ENCODE data around the gene LUC7L2. TPM values are rescaled to one million over a fixed set of nuclear protein-coding genes. Genes with fewer than 3 reads are reported as not detected.
"Not testable (repeated sequence)": the region's sequence is repeated elsewhere in the genome, so short reads cannot be mapped to it uniquely, and the experiment has no call there.

LUC7L2 gene
- total RNA-seq, 5 donors from 2014 or later (not counting 1 experiment from before 2014, with no cell fraction given) = 131 to 169 (median 142) TPM

DNA sequence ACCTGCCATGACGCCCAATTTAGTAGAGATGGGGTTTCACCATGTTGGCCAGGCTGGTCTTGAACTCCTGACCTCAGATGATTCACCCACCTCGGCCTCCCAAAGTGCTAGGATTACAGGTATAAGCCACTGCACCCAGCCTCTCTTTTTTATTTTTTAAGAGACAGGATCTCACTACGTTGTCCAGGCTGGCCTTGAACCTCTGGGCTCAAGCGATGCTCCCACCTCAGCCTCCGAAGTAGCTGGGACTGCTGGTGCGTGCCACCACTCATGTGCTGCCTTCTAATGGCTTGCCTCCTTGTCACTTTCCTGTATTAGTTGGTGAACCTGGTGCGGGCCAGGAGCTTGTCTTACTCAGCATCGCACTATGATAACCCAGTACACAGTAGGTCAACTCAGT lies 96.8 kb downstream of the LUC7L2 start:
- ATAC-seq (replicated peaks in 1 of 4) (no peak), DNase-seq (no peak)
- no peak overlapping the region for H3K27ac ChIP-seq (ENCODE audit: low read length)
- no peak overlapping the region for H3K4me3 ChIP-seq (ENCODE audit: control insufficient read depth in 1 of 2, extremely low read depth in 1 of 2, low read length in 1 of 2)
- peaks cover 0 to 4% of the 10 kb centered on the region in 2 experiments for H3K27me3 ChIP-seq (replicated peaks in 1 of 2; ENCODE audit: control insufficient read depth in 2 of 2, extremely low read depth in 1 of 2, insufficient read depth in 2 of 2, low read length in 1 of 2)
- no peaks in the 10 kb centered on the region for H3K4me1 ChIP-seq (ENCODE audit: control insufficient read depth in 1 of 2, extremely low read depth in 1 of 2, insufficient read depth in 2 of 2, low read length in 2 of 2)
- H3K9me3 Mint-ChIP-seq = no peaks in the 10 kb centered on the region
- no peaks in the 10 kb centered on the region for H3K36me3 ChIP-seq (ENCODE audit: control insufficient read depth in 2 of 2, extremely low read depth in 1 of 2, insufficient read depth in 1 of 2, low read length in 1 of 2)
- POLR2A ChIA-PET = no interaction called here
- CTCF ChIA-PET = no interaction called here
- H3K9me3 ChIP-seq = no peaks in the 10 kb centered on the region
- WGBS (ENCODE audit: insufficient coverage) = 95% methylated on average over 6 of the region's 8 CpGs
- no peak overlapping the region for H3K4me3 Mint-ChIP-seq
- H3K4me1 Mint-ChIP-seq = no peaks in the 10 kb centered on the region
- no peaks in the 10 kb centered on the region for H3K36me3 Mint-ChIP-seq
- H3K27me3 Mint-ChIP-seq = no peaks in the 10 kb centered on the region
- no peak overlapping the region for H3K27ac Mint-ChIP-seq

DNA sequence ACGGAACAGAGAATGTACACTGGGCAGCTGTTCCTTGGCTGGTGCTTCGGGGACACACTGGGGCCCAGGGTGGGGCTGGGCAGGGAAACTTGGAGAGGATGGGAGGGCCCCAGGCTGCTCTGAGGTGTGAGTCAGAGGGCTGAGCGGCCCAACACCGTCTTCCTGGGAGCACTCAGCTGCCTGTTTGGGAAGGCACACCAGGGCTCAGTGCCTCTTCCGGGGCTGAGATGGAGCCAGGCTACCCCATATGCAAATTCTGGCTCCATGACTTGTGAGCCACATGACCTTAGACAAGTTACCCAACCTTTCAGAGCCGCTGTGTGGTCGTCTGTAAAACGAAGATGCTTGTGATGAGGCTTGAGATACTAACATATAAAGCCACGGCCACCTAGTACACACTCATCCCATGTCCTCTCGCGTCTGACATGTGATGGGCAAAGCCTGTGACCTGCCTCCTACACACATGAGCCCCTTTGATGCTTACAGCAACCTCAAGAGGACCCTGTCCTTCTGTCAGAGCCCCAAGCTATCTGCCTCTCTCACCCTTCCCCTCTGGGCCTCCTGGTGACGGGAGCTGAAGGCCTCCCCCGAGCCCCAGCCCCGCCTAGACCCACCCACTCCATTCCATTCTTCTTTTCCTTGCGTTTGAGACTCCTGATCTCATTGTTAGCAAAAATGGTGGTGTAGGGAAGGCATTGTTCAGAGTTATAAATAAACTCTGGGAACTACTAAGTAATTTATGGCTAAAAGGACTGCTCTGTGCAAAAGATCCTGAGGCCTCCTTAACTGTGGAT lies 97.7 kb downstream of the LUC7L2 start:
- Mint-ChIP-seq H3K27ac (no peak overlapping the region), H3K36me3 (no peaks in the 10 kb centered on the region), H3K4me1 (no peaks in the 10 kb centered on the region), H3K4me3 (no peak overlapping the region), H3K27me3 (peaks cover 1 to 2% of the 10 kb centered on the region in 2 donors), H3K9me3 (no peaks in the 10 kb centered on the region)
- Histone ChIP-seq H3K27me3 (replicated peaks in 1 of 2; ENCODE audit: control insufficient read depth in 2 of 2, extremely low read depth in 1 of 2, insufficient read depth in 2 of 2, low read length in 1 of 2) (peaks cover 0 to 6% of the 10 kb centered on the region in 2 experiments), H3K27ac (ENCODE audit: low read length) (no peak overlapping the region), H3K9me3 (no peaks in the 10 kb centered on the region), H3K4me1 (ENCODE audit: control insufficient read depth in 1 of 2, extremely low read depth in 1 of 2, insufficient read depth in 2 of 2, low read length in 2 of 2) (no peaks in the 10 kb centered on the region), H3K36me3 (ENCODE audit: control insufficient read depth in 2 of 2, extremely low read depth in 1 of 2, insufficient read depth in 1 of 2, low read length in 1 of 2) (no peaks in the 10 kb centered on the region), H3K4me3 (ENCODE audit: control insufficient read depth in 1 of 2, extremely low read depth in 1 of 2, low read length in 1 of 2) (no peak overlapping the region)
- no peak for ATAC-seq (replicated peaks in 1 of 4)
- WGBS (ENCODE audit: insufficient coverage) = 82% methylated on average over 10 of the region's 15 CpGs
- POLR2A ChIA-PET = no interaction called here
- DNase-seq = no peak
- CTCF ChIA-PET = no interaction called here

DNA sequence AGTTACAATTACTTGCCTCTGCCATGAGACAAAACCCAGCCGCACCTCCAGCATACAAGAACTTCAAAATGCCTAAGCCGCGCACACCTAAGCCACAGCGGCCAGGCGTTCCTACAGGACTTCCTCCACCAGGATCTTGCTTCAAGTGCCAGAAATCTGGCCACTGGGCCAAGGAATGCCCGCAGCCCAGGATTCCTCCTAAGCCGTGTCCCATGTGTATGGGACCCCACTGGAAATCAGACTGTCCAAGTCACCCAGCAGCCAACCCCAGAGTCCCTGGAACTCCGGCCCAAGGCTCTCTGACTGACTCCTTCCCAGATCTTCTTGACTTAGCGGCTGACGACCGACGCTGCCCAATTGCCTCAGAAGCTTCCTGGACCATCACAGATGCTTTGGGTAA lies 103.7 kb downstream of the LUC7L2 start:
- H3K36me3 Mint-ChIP-seq; H3K27ac ChIP-seq (ENCODE audit: low read length); H3K4me1 Mint-ChIP-seq; H3K4me3 ChIP-seq (ENCODE audit: control insufficient read depth in 1 of 2, extremely low read depth in 1 of 2, low read length in 1 of 2); H3K27me3 ChIP-seq (replicated peaks in 1 of 2; ENCODE audit: control insufficient read depth in 2 of 2, extremely low read depth in 1 of 2, insufficient read depth in 2 of 2, low read length in 1 of 2); H3K4me1 ChIP-seq (ENCODE audit: control insufficient read depth in 1 of 2, extremely low read depth in 1 of 2, insufficient read depth in 2 of 2, low read length in 2 of 2); H3K4me3 Mint-ChIP-seq; H3K9me3 Mint-ChIP-seq; H3K9me3 ChIP-seq; ATAC-seq (replicated peaks in 1 of 4); H3K36me3 ChIP-seq (ENCODE audit: control insufficient read depth in 2 of 2, extremely low read depth in 1 of 2, insufficient read depth in 1 of 2, low read length in 1 of 2); CTCF ChIA-PET; DNase-seq; POLR2A ChIA-PET; H3K27ac Mint-ChIP-seq: not testable (repeated sequence)
- 89% methylated on average over 8 of the region's 12 CpGs for WGBS (ENCODE audit: insufficient coverage)
- peaks cover 8 to 11% of the 10 kb centered on the region in 2 donors for H3K27me3 Mint-ChIP-seq

DNA sequence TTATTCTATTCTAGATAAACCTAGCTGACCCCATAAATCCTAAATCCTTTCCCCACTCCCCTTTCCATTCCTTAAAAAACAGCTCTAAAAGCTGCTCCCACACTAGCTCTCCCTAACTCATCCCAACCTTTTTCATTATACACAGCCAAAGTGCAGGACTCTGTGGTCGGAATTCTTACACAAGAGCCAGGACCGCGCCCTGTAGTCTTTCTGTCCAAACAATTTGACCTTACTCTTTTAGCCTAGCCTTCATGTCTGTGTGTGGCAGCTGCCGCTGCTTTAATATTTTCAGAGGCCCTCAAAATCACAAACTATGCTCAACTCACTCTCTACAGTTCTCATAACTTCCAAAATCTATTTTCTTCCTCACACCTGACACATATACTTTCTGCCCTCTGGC lies 104.8 kb downstream of the LUC7L2 start:
- ATAC-seq (replicated peaks in 1 of 4); DNase-seq; H3K36me3 ChIP-seq (ENCODE audit: control insufficient read depth in 2 of 2, extremely low read depth in 1 of 2, insufficient read depth in 1 of 2, low read length in 1 of 2); H3K36me3 Mint-ChIP-seq; H3K27ac Mint-ChIP-seq; H3K27ac ChIP-seq (ENCODE audit: low read length); H3K9me3 ChIP-seq; CTCF ChIA-PET; H3K4me3 ChIP-seq (ENCODE audit: control insufficient read depth in 1 of 2, extremely low read depth in 1 of 2, low read length in 1 of 2); H3K4me1 ChIP-seq (ENCODE audit: control insufficient read depth in 1 of 2, extremely low read depth in 1 of 2, insufficient read depth in 2 of 2, low read length in 2 of 2); POLR2A ChIA-PET; H3K4me3 Mint-ChIP-seq; H3K27me3 ChIP-seq (replicated peaks in 1 of 2; ENCODE audit: control insufficient read depth in 2 of 2, extremely low read depth in 1 of 2, insufficient read depth in 2 of 2, low read length in 1 of 2); H3K9me3 Mint-ChIP-seq; H3K4me1 Mint-ChIP-seq: not testable (repeated sequence)
- peaks cover 8 to 11% of the 10 kb centered on the region in 2 donors for H3K27me3 Mint-ChIP-seq
- 96% methylated on average over 4 of the region's 4 CpGs for WGBS (ENCODE audit: insufficient coverage)

DNA sequence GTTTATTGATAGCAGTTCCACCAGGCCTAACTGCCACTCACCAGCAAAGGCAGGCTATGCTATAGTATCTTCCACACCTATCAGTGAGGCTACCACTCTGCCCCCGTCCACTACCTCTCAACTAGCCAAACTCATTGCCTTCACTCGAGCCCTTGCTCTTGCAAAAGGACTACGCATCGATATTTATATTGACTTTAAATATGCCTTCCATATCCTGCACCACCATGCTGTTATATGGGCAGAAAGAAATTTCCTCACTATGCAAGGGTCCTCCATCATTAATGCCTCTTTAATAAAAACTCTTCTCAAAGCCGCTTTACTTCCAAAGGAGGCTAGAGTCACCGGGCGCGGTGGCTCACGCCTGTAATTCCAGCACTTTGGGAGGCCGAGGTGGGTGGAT lies 105.4 kb downstream of the LUC7L2 start:
- H3K36me3 Mint-ChIP-seq; H3K4me1 Mint-ChIP-seq; H3K36me3 ChIP-seq (ENCODE audit: control insufficient read depth in 2 of 2, extremely low read depth in 1 of 2, insufficient read depth in 1 of 2, low read length in 1 of 2); H3K4me1 ChIP-seq (ENCODE audit: control insufficient read depth in 1 of 2, extremely low read depth in 1 of 2, insufficient read depth in 2 of 2, low read length in 2 of 2); POLR2A ChIA-PET; H3K27me3 ChIP-seq (replicated peaks in 1 of 2; ENCODE audit: control insufficient read depth in 2 of 2, extremely low read depth in 1 of 2, insufficient read depth in 2 of 2, low read length in 1 of 2); H3K9me3 Mint-ChIP-seq; H3K4me3 Mint-ChIP-seq; ATAC-seq (replicated peaks in 1 of 4); H3K27ac Mint-ChIP-seq; H3K4me3 ChIP-seq (ENCODE audit: control insufficient read depth in 1 of 2, extremely low read depth in 1 of 2, low read length in 1 of 2); DNase-seq; H3K9me3 ChIP-seq; H3K27ac ChIP-seq (ENCODE audit: low read length); CTCF ChIA-PET: not testable (repeated sequence)
- WGBS (ENCODE audit: insufficient coverage) = no CpG with 5 or more reads among the region's 10 CpGs
- H3K27me3 Mint-ChIP-seq = peaks cover 8 to 11% of the 10 kb centered on the region in 2 donors

DNA sequence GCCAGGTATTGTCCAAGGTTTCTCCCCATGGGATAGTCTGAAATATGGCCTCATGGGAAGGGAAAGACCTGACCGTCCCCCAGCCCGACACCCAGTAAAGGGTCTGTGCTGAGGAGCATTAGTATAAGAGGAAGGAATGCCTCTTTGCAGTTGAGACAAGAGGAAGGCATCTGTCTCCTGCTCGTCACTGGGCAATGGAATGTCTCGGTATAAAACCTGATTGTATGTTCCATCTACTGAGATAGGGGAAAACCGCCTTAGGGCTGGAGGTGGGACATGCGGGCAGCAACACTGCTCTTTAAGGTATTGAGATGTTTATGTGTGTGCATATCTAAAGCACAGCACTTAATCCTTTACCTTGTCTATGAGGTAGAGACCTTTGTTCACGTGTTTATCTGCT lies 108.0 kb downstream of the LUC7L2 start:
- H3K27me3 ChIP-seq (replicated peaks in 1 of 2; ENCODE audit: control insufficient read depth in 2 of 2, extremely low read depth in 1 of 2, insufficient read depth in 2 of 2, low read length in 1 of 2); H3K4me3 Mint-ChIP-seq; H3K36me3 Mint-ChIP-seq; H3K4me1 ChIP-seq (ENCODE audit: control insufficient read depth in 1 of 2, extremely low read depth in 1 of 2, insufficient read depth in 2 of 2, low read length in 2 of 2); H3K4me3 ChIP-seq (ENCODE audit: control insufficient read depth in 1 of 2, extremely low read depth in 1 of 2, low read length in 1 of 2); H3K27me3 Mint-ChIP-seq; H3K9me3 ChIP-seq; H3K9me3 Mint-ChIP-seq; POLR2A ChIA-PET; H3K27ac ChIP-seq (ENCODE audit: low read length); ATAC-seq (replicated peaks in 1 of 4); DNase-seq; CTCF ChIA-PET; H3K27ac Mint-ChIP-seq; H3K36me3 ChIP-seq (ENCODE audit: control insufficient read depth in 2 of 2, extremely low read depth in 1 of 2, insufficient read depth in 1 of 2, low read length in 1 of 2); H3K4me1 Mint-ChIP-seq: not testable (repeated sequence)
- 87% methylated on average over 4 of the region's 7 CpGs for WGBS (ENCODE audit: insufficient coverage)

DNA sequence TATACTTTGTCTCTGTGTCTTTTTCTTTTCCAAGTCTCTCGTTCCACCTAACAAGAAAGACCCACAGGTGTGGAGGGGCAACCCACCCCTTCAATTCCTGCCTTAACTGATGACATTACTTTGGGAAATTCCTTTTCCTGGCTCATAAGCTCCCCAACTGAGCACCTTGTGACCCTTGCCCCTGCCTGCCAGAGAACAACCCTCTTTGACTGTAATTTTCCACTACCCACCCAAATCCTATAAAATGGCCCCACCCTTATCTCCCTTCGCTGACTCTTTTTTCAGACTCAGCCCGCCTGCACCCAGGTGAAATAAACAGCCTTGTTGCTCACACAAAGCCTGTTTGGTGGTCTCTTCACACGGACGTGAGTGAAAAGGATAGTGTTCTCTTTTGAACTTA lies 108.6 kb downstream of the LUC7L2 start:
- H3K27ac Mint-ChIP-seq; H3K4me1 ChIP-seq (ENCODE audit: control insufficient read depth in 1 of 2, extremely low read depth in 1 of 2, insufficient read depth in 2 of 2, low read length in 2 of 2); H3K4me3 ChIP-seq (ENCODE audit: control insufficient read depth in 1 of 2, extremely low read depth in 1 of 2, low read length in 1 of 2); H3K9me3 ChIP-seq; H3K9me3 Mint-ChIP-seq; CTCF ChIA-PET; H3K27me3 Mint-ChIP-seq; H3K36me3 Mint-ChIP-seq; H3K4me1 Mint-ChIP-seq; POLR2A ChIA-PET; H3K27ac ChIP-seq (ENCODE audit: low read length); H3K27me3 ChIP-seq (replicated peaks in 1 of 2; ENCODE audit: control insufficient read depth in 2 of 2, extremely low read depth in 1 of 2, insufficient read depth in 2 of 2, low read length in 1 of 2); ATAC-seq (replicated peaks in 1 of 4); DNase-seq; H3K36me3 ChIP-seq (ENCODE audit: control insufficient read depth in 2 of 2, extremely low read depth in 1 of 2, insufficient read depth in 1 of 2, low read length in 1 of 2); H3K4me3 Mint-ChIP-seq: not testable (repeated sequence)
- 80% methylated on average over 1 of the region's 5 CpGs for WGBS (ENCODE audit: insufficient coverage)

All from T-cell (primary cell).